B cell (primary cell): ENCODE measurements around the gene RELCH. TPM values are rescaled to one million over a fixed set of nuclear protein-coding genes. Genes with fewer than 3 reads are reported as not detected.
"Not testable (repeated sequence)": the region's sequence is repeated elsewhere in the genome, so short reads cannot be mapped to it uniquely, and the experiment has no call there.

Experiments used
- ATAC-seq: fragments of 200-7000 bp; cut with Tn5 transposase; one replicate; pipeline ENCODE4 v1.10.0; 2021; ENCODE audit warnings: low read depth, mild to moderate bottlenecking, moderate number of reproducible peaks, moderate library complexity
- CTCF ChIA-PET: fragments of 350-600 bp; sonication (Branson Sonifier 250); formaldehyde crosslinking; loops from one replicate; lab custom pipeline; 2021; ENCODE audit warnings: antibody characterized with exemption, inconsistent platforms; lab: Charles Lee
- POLR2A ChIA-PET: fragments of 350-600 bp; sonication (Branson Sonifier 250); formaldehyde crosslinking; loops from one replicate; lab custom pipeline; 2021; ENCODE audit warnings: antibody characterized with exemption; lab: Charles Lee
- DNase-seq: peaks from one replicate; pipeline ENCODE4 v3.0.0; 2013
- H2AFZ ChIP-seq: 2 replicates; pipeline ENCODE4 v1.6.1; 2012; ENCODE audit warnings: mild to moderate bottlenecking, low read depth, low read length; ENCODE audit not compliant: insufficient read depth, poor library complexity, severe bottlenecking
- H3K27ac ChIP-seq, 2 donors: 1 replicate in 1 of 2; 2 replicates in 1 of 2; pipeline ENCODE4 v1.5.1; 2012 to 2013; ENCODE audit warnings: low read length in 2 of 2, mild to moderate bottlenecking in 2 of 2, moderate library complexity in 1 of 2
- H3K27me3 ChIP-seq, 4 experiments: fragments of 200-600 bp in 1 of 4; sonication (generic) in 1 of 4; replicated peaks in 1 of 4; 1 replicate in 2 of 4; 2 replicates in 2 of 4; pipeline versions ENCODE4 v1.6.1 to v1.7.0; 2013 to 2016; ENCODE audit warnings: low read length in 3 of 4, mild to moderate bottlenecking in 2 of 4, mixed read lengths in 1 of 4, moderate library complexity in 1 of 4; ENCODE audit not compliant: insufficient read depth in 4 of 4, control insufficient read depth in 3 of 4; ENCODE audit errors: control extremely low read depth in 1 of 4
- H3K36me3 ChIP-seq, 2 experiments: replicated peaks in 1 of 2; 1 replicate in 1 of 2; 2 replicates in 1 of 2; pipeline versions ENCODE4 v1.6.1 to v1.7.1; 2013; ENCODE audit warnings: low read length in 1 of 2; ENCODE audit not compliant: insufficient read depth in 2 of 2, control insufficient read depth in 1 of 2; ENCODE audit errors: control extremely low read depth in 1 of 2, extremely low read depth in 1 of 2
- H3K4me1 ChIP-seq, 2 donors: fragments of 200-600 bp in 1 of 2; sonication (generic) in 1 of 2; 1 replicate in 1 of 2; 2 replicates in 1 of 2; pipeline versions ENCODE4 v1.5.1 to v1.6.1; 2013 to 2017; ENCODE audit warnings: low read length in 2 of 2; ENCODE audit not compliant: control insufficient read depth in 2 of 2, insufficient read depth in 2 of 2
- H3K4me2 ChIP-seq: replicated peaks from 2 replicates; pipeline ENCODE3; 2012; ENCODE audit warnings: mild to moderate bottlenecking, low read depth, low read length; ENCODE audit not compliant: poor library complexity, severe bottlenecking
- H3K4me3 ChIP-seq, 5 experiments: fragments of 200-600 bp in 1 of 5; sonication (generic) in 1 of 5; 1 replicate in 3 of 5; 2 replicates in 2 of 5; pipeline versions ENCODE4 v1.5.1 to v1.7.0; 2011 to 2016; ENCODE audit warnings: low read length in 4 of 5, mild to moderate bottlenecking in 4 of 5, low read depth in 2 of 5, control low read depth in 1 of 5, moderate library complexity in 1 of 5; ENCODE audit not compliant: insufficient read depth in 1 of 5; ENCODE audit errors: control extremely low read depth in 1 of 5, extremely low read depth in 1 of 5
- H3K79me2 ChIP-seq: fragments of 200-600 bp; sonication (generic); one replicate; pipeline ENCODE4 v1.6.0; 2016; ENCODE audit warnings: low read length; ENCODE audit not compliant: control insufficient read depth, insufficient read depth
- H3K9ac ChIP-seq: fragments of 200-600 bp; sonication (generic); 2 replicates; pipeline ENCODE4 v1.6.1; 2017; ENCODE audit warnings: mild to moderate bottlenecking, low read length, moderate library complexity
- H3K9me3 ChIP-seq, 3 donors: one replicate each; pipeline versions ENCODE4 v1.6.1 to v1.7.1; 2013; ENCODE audit warnings: low read length in 2 of 3; ENCODE audit not compliant: control insufficient read depth in 2 of 3, insufficient read depth in 1 of 3; ENCODE audit errors: control extremely low read depth in 1 of 3
- H4K20me1 ChIP-seq: 2 replicates; pipeline ENCODE4 v1.6.0; 2012; ENCODE audit warnings: mild to moderate bottlenecking, low read length; ENCODE audit not compliant: insufficient read depth, control insufficient read depth, poor library complexity, severe bottlenecking
- H3K27ac Mint-ChIP-seq: one replicate; pipeline ENCODE4 v1.8.0; 2021; ENCODE audit warnings: mixed read lengths
- H3K27me3 Mint-ChIP-seq: one replicate; pipeline ENCODE4 v1.8.0; 2021; ENCODE audit warnings: mixed read lengths
- H3K4me1 Mint-ChIP-seq: one replicate; pipeline ENCODE4 v1.8.0; 2021; ENCODE audit warnings: mixed read lengths
- H3K4me3 Mint-ChIP-seq: one replicate; pipeline ENCODE4 v1.8.0; 2021; ENCODE audit warnings: mixed read lengths
- H3K9me3 Mint-ChIP-seq: one replicate; pipeline ENCODE4 v1.8.0; 2022; ENCODE audit warnings: mixed read lengths; ENCODE audit not compliant: insufficient read depth
- EZH2 ChIP-seq: IDR thresholded peaks from 2 replicates; pipeline ENCODE4 v1.6.1; 2012; ENCODE audit warnings: borderline replicate concordance, low read depth, mild to moderate bottlenecking, moderate library complexity, low read length; ENCODE audit not compliant: insufficient read depth, poor library complexity, severe bottlenecking
- WGBS: methylation state at CpG from one replicate; pipeline ENCODE4 v1.1.5; 2013; ENCODE audit warnings: missing lambda C conversion rate; ENCODE audit not compliant: insufficient coverage; 5-methylcytosine and 5-hydroxymethylcytosine counted together
- intact Hi-C: fragments of 100-400 bp; cut with micrococcal nuclease; formaldehyde crosslinking; loops from one replicate; pipeline ENCODE4 v1.10.0; 2022
- polyA plus RNA-seq: library from polyadenylated mRNA; depleted of rRNA; stranded (reverse); fragments of >200 nt; gene quantifications from 2 replicates; pipeline ENCODE4 v1.2.3, GENCODE V29; 2012
- total RNA-seq, 2 donors: library from RNA; stranded (reverse); fragments of 120-200 nt in 1 of 2; gene quantifications; 1 replicate in 1 of 2; 2 replicates in 1 of 2; pipeline versions ENCODE4 v1.2.3 to v1.2.4, GENCODE V29; 2013 to 2022
- TF ChIP-seq, protein P1 (sequence below): fragments of 200-600 bp; IDR thresholded peaks from one replicate; pipeline ENCODE4 v1.8.0; 2022; ENCODE audit warnings: antibody characterized with exemption, mild to moderate bottlenecking

Gene RELCH
- total and polyA plus RNA-seq, 2 donors (not counting 1 experiment from before 2014, with no cell fraction given), result 17.6 to 77.9 TPM

DNA sequence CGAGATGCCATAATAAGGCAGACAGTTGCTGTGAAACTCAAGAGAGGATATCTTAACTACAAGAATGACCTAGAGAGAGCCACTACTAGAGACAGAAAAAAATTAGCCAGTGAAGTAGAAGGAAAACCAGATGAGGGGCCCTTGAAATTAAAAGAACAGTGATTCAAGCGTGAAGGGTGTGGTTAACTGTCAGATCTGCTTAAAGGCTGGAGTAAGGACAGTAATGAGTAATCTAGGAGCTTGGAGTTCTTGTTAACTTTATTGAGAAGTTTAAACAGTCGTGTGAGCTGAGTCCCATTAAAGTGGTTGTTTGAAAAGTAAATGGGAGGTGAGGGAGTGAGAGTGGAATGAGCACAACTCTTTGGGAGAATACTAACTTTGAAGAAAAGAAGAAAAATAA, 21.5 kb upstream of the RELCH start:
- H3K27me3 Mint-ChIP-seq, result no peaks in the 10 kb centered on the region
- H3K36me3 ChIP-seq, result peaks cover 3 to 4% of the 10 kb centered on the region in 2 experiments
- peaks cover 7% of the 10 kb centered on the region for H3K79me2 ChIP-seq
- H3K9me3 Mint-ChIP-seq, result peaks cover 2% of the 10 kb centered on the region
- no peak overlapping the region for H3K4me3 Mint-ChIP-seq
- DNase-seq (no peak), ATAC-seq (no peak)
- H3K9ac ChIP-seq, result no peak overlapping the region
- H3K4me3 ChIP-seq, result no peak overlapping the region
- ChIA-PET CTCF (interaction anchor here (0.8 kb wide), 1 partner anchor 17 kb away, joined by 4 read pairs; no protein-coding TSS in a partner anchor), POLR2A (no interaction called here)
- peaks cover 8% of the 10 kb centered on the region for H3K4me1 Mint-ChIP-seq
- 73% methylated on average over 2 of the region's 3 CpGs for WGBS
- no peaks in the 10 kb centered on the region for H3K4me1 ChIP-seq
- H3K27me3 ChIP-seq, result no peaks in the 10 kb centered on the region
- peaks cover 8% of the 10 kb centered on the region for H4K20me1 ChIP-seq
- no peak overlapping the region for H3K27ac Mint-ChIP-seq
- H2AFZ ChIP-seq, result no peak overlapping the region
- intact Hi-C loops, result no loop called here
- H3K9me3 ChIP-seq, result peaks cover 0 to 2% (median 0%) of the 10 kb centered on the region in 3 donors
- TF ChIP-seq EZH2, result no peak
- TF ChIP-seq, protein P1, sequence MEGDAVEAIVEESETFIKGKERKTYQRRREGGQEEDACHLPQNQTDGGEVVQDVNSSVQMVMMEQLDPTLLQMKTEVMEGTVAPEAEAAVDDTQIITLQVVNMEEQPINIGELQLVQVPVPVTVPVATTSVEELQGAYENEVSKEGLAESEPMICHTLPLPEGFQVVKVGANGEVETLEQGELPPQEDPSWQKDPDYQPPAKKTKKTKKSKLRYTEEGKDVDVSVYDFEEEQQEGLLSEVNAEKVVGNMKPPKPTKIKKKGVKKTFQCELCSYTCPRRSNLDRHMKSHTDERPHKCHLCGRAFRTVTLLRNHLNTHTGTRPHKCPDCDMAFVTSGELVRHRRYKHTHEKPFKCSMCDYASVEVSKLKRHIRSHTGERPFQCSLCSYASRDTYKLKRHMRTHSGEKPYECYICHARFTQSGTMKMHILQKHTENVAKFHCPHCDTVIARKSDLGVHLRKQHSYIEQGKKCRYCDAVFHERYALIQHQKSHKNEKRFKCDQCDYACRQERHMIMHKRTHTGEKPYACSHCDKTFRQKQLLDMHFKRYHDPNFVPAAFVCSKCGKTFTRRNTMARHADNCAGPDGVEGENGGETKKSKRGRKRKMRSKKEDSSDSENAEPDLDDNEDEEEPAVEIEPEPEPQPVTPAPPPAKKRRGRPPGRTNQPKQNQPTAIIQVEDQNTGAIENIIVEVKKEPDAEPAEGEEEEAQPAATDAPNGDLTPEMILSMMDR, result no peak
- H3K27ac ChIP-seq, result no peak overlapping the region
- H3K4me2 ChIP-seq, result no peak overlapping the region

GRCh38 chr18:62166524-62166923, 20.5 kb upstream of the RELCH start:
- intact Hi-C loops, H3K27me3 ChIP-seq, H4K20me1 ChIP-seq, H3K4me1 Mint-ChIP-seq, H3K4me1 ChIP-seq, H3K27ac Mint-ChIP-seq, H3K4me3 Mint-ChIP-seq, H3K36me3 ChIP-seq, H3K4me3 ChIP-seq, H3K4me2 ChIP-seq, POLR2A ChIA-PET, H2AFZ ChIP-seq, H3K9me3 Mint-ChIP-seq, H3K27me3 Mint-ChIP-seq, H3K27ac ChIP-seq, DNase-seq, ATAC-seq, H3K9me3 ChIP-seq, CTCF ChIA-PET, H3K9ac ChIP-seq, H3K79me2 ChIP-seq: not testable (repeated sequence)
- no CpG with 5 or more reads among the region's 1 CpG for WGBS
